Sigmoid colon (tissue), 4 donors: ENCODE results near the gene PLXNA3.

ENCODE experiments used
- EP300 ChIP-seq, 4 donors: sonication (generic); formaldehyde crosslinking; IDR thresholded peaks; one replicate each; pipeline ENCODE4 v1.6.1; 2017; ENCODE audit warnings: antibody characterized with exemption in 4 of 4
- POLR2A ChIP-seq, 2 donors: fragments of 450-650 bp; IDR thresholded peaks; one replicate each; pipeline ENCODE4 v1.6.1; 2016; ENCODE audit warnings: antibody characterized with exemption in 2 of 2, mild to moderate bottlenecking in 2 of 2, moderate library complexity in 2 of 2
- POLR2AphosphoS5 ChIP-seq, 4 donors: sonication (generic); formaldehyde crosslinking; IDR thresholded peaks; one replicate each; pipeline ENCODE4 v1.6.1; 2017; ENCODE audit warnings: antibody characterized with exemption in 4 of 4
- TF ChIP-seq, protein P1 (sequence below), 4 experiments: fragments of 450-650 bp in 3 of 4; fragments of 200-600 bp in 1 of 4; IDR thresholded peaks; one replicate each; pipeline ENCODE4 v1.5.1; 2016 to 2019; ENCODE audit warnings: antibody characterized with exemption in 4 of 4, mild to moderate bottlenecking in 3 of 4, moderate library complexity in 2 of 4

DNA sequence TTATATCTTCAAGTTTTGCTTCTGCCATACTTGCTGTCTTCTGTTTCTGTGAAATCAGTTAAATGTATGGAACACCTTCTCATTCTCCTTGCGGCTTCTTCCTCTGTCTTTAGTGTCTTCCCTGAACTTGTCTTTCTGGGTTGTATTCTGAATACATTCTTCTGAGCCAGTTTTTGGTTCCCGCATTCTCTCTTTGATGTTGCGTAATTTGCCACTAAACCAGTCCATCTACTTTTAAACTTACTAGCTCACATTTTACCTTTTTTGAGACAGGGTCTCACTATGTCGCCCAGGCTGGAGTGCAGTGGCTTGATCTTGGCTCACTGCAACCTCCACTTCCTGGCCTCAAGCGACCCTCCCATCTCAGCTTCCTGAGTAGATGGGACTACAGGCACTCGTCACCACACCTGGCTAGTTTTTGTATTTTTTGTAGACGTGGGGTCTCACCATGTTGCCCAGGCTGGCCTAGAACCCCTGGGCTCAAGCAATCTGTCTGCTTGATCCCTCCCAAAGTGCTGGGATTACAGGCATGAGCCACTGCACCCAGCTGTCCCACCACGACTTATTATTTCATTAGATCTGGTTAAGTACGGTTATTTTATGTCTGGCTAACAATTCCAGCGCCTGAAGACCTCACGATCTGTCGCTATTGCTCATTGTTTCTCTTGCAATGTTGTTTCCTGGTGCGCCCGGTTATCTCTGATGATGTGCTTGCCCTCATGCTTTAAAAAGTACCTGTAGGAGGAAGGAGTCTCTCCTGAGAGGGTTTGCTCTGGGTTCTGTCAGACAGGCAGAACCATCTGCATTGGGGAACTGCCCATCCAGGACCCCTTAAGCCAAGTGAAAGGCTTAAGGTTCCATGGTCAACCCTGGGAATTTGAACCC lies 67.8 kb downstream of the PLXNA3 start:
- TF ChIP-seq, protein P1, sequence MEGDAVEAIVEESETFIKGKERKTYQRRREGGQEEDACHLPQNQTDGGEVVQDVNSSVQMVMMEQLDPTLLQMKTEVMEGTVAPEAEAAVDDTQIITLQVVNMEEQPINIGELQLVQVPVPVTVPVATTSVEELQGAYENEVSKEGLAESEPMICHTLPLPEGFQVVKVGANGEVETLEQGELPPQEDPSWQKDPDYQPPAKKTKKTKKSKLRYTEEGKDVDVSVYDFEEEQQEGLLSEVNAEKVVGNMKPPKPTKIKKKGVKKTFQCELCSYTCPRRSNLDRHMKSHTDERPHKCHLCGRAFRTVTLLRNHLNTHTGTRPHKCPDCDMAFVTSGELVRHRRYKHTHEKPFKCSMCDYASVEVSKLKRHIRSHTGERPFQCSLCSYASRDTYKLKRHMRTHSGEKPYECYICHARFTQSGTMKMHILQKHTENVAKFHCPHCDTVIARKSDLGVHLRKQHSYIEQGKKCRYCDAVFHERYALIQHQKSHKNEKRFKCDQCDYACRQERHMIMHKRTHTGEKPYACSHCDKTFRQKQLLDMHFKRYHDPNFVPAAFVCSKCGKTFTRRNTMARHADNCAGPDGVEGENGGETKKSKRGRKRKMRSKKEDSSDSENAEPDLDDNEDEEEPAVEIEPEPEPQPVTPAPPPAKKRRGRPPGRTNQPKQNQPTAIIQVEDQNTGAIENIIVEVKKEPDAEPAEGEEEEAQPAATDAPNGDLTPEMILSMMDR (IDR thresholded peaks at IDR 0.05) = no peak
- TF ChIP-seq POLR2A (IDR thresholded peaks at IDR 0.05) (no peak), POLR2AphosphoS5 (IDR thresholded peaks at IDR 0.05) (no peak), EP300 (IDR thresholded peaks at IDR 0.05) (no peak)
